CD4-positive, CD25-positive, alpha-beta regulatory T cell (primary cell): Measurements from ENCODE around the gene HES3. TPM values are rescaled to one million over a fixed set of nuclear protein-coding genes. Genes with fewer than 3 reads are reported as not detected.
"Not testable (repeated sequence)": the region's sequence is repeated elsewhere in the genome, so short reads cannot be mapped to it uniquely, and the experiment has no call there.

Experiments
- ATAC-seq, 2 donors: fragments of 150-1000 bp; cut with Tn5 transposase; one replicate each; pipeline ENCODE4 v1.10.0; 2021; ENCODE audit warnings: low read depth in 2 of 2, moderate number of reproducible peaks in 2 of 2, moderate library complexity in 1 of 2
- DNase-seq, 3 donors: peaks; one replicate each; pipeline versions ENCODE4 v3.0.0 to v3.0.0-alpha.2; 2012 to 2022; ENCODE audit warnings: mixed read lengths in 1 of 3
- H3K27ac ChIP-seq: one replicate; pipeline ENCODE4 v1.7.0; 2013; ENCODE audit warnings: mild to moderate bottlenecking, low read length; ENCODE audit not compliant: insufficient read depth, poor library complexity, severe bottlenecking
- H3K27me3 ChIP-seq: one replicate; pipeline ENCODE4 v1.7.0; 2013; ENCODE audit warnings: low read length; ENCODE audit not compliant: control insufficient read depth, insufficient read depth
- H3K36me3 ChIP-seq: one replicate; pipeline ENCODE4 v1.7.0; 2013; ENCODE audit warnings: mild to moderate bottlenecking, low read length, moderate library complexity; ENCODE audit not compliant: control insufficient read depth, insufficient read depth
- H3K4me1 ChIP-seq: 2 replicates; pipeline ENCODE4 v1.7.0; 2013; ENCODE audit warnings: mild to moderate bottlenecking, low read length; ENCODE audit not compliant: insufficient read depth, control insufficient read depth, poor library complexity, severe bottlenecking
- H3K4me3 ChIP-seq: one replicate; pipeline ENCODE4 v1.7.0; 2013; ENCODE audit warnings: low read depth, mild to moderate bottlenecking, low read length, moderate library complexity
- H3K9me3 ChIP-seq, 2 experiments: 1 replicate in 1 of 2; 2 replicates in 1 of 2; pipeline ENCODE4 v1.7.0; 2013; ENCODE audit warnings: low read length in 2 of 2, mild to moderate bottlenecking in 1 of 2, moderate library complexity in 1 of 2; ENCODE audit not compliant: control insufficient read depth in 2 of 2
- H3K27ac Mint-ChIP-seq, 3 donors: one replicate each; pipeline ENCODE4 v1.8.0; 2020 to 2022; ENCODE audit warnings: mild to moderate bottlenecking in 3 of 3, mixed read lengths in 3 of 3, moderate library complexity in 2 of 3
- H3K27me3 Mint-ChIP-seq: one replicate; pipeline ENCODE4 v1.8.0; 2022; ENCODE audit warnings: mild to moderate bottlenecking, mixed read lengths
- H3K36me3 Mint-ChIP-seq: one replicate; pipeline ENCODE4 v1.8.0; 2020; ENCODE audit warnings: mixed read lengths
- H3K4me1 Mint-ChIP-seq, 4 donors: one replicate each; pipeline ENCODE4 v1.8.0; 2020 to 2022; ENCODE audit warnings: mixed read lengths in 4 of 4, mild to moderate bottlenecking in 1 of 4
- H3K4me3 Mint-ChIP-seq, 4 donors: one replicate each; pipeline ENCODE4 v1.8.0; 2020 to 2022; ENCODE audit warnings: mild to moderate bottlenecking in 4 of 4, mixed read lengths in 4 of 4, moderate library complexity in 3 of 4
- H3K9me3 Mint-ChIP-seq, 7 donors: one replicate each; pipeline ENCODE4 v1.8.0; 2020 to 2022; ENCODE audit warnings: mixed read lengths in 7 of 7, mild to moderate bottlenecking in 3 of 7, moderate library complexity in 2 of 7
- polyA plus RNA-seq, 4 donors: library from polyadenylated mRNA; unstranded; fragments of 300-500 nt; fragmentation: Illumina TruSeq; gene quantifications; one replicate each; pipeline ENCODE4 v1.2.3, GENCODE V29; 2021
- total RNA-seq: library from RNA; stranded (reverse); gene quantifications from one replicate; pipeline ENCODE4 v1.2.3, GENCODE V29; 2022

The HES3 gene
- total and polyA plus RNA-seq, 5 donors from 2014 or later: not detected

GRCh38 chr1:6210591-6211355 lies 33.2 kb upstream of the HES3 start:
- Mint-ChIP-seq H3K36me3 (no peaks in the 10 kb centered on the region), H3K4me3 (no peak overlapping the region), H3K27ac (no peak overlapping the region), H3K9me3 (no peaks in the 10 kb centered on the region), H3K27me3 (peaks cover 26% of the 10 kb centered on the region), H3K4me1 (peaks cover 0 to 15% (median 2%) of the 10 kb centered on the region in 4 donors)
- DNase-seq: no peak
- Histone ChIP-seq H3K27ac (no peak overlapping the region), H3K9me3 (no peaks in the 10 kb centered on the region), H3K4me1 (peaks cover 30% of the 10 kb centered on the region), H3K27me3 (peaks cover 2% of the 10 kb centered on the region), H3K4me3 (no peak overlapping the region), H3K36me3 (no peaks in the 10 kb centered on the region)
- ATAC-seq: no peak

- peaks cover 20% of the 10 kb centered on the region for H3K4me1 ChIP-seq
- Mint-ChIP-seq H3K9me3 (no peaks in the 10 kb centered on the region), H3K4me3 (peak overlapping the region in 1 of 4 donors; percentile 43), H3K27me3 (peaks cover 24% of the 10 kb centered on the region), H3K4me1 (peaks cover 0 to 12% (median 2%) of the 10 kb centered on the region in 4 donors), H3K27ac (no peak overlapping the region), H3K36me3 (no peaks in the 10 kb centered on the region)
- no peak overlapping the region for H3K4me3 ChIP-seq
- no peaks in the 10 kb centered on the region for H3K9me3 ChIP-seq
- H3K27ac ChIP-seq: no peak overlapping the region
- ATAC-seq: no peak
- no peaks in the 10 kb centered on the region for H3K36me3 ChIP-seq
- H3K27me3 ChIP-seq: peaks cover 2% of the 10 kb centered on the region
- no peak for DNase-seq
Observed at GRCh38 chr1:6211731-6212130, 32.2 kb upstream of the HES3 start.

DNA sequence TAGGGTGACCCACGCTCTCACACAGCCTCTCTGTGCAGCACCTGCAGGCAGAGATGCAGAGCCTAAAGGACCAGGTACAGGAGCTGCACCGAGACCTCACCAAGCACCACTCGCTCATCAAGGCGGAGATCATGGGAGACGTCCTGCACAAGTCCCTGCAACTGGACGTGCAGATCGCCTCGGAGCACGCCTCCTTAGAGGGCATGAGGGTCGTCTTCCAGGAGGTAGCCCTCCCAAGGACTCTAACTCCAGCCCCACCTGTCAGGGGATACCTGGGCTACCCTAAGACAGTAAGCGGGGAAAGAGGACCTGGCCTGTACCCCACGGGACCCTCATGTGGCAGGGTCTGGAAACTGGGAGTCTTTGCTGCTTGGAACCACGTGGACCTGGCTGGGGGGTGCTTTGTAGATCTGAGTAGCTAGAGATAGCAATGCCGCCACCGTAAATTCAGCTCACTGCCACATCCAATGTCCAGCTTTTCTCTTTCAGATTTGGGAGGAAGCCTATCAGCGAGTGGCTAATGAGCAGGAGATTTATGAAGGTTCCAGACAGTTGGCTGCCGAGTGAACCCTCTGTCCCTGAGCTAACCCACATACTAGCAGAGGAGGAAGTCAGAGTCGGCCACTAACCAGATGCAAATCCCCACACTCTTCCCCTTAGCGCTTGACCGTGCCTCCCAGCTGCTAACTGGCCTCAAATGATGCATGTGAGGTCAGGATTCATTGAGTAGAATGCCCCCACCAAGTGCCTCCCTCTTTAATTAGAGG lies 31.6 kb upstream of the HES3 start:
- no peaks in the 10 kb centered on the region for H3K9me3 Mint-ChIP-seq
- H3K27me3 Mint-ChIP-seq: peaks cover 17% of the 10 kb centered on the region
- H3K27ac Mint-ChIP-seq: no peak overlapping the region
- DNase-seq (no peak), ATAC-seq (no peak)
- peaks cover 2% of the 10 kb centered on the region for H3K27me3 ChIP-seq
- peak overlapping the region in 1 of 4 donors; percentile 43 for H3K4me3 Mint-ChIP-seq
- H3K27ac ChIP-seq: no peak overlapping the region
- H3K9me3 ChIP-seq: no peaks in the 10 kb centered on the region
- no peaks in the 10 kb centered on the region for H3K36me3 ChIP-seq
- H3K4me3 ChIP-seq: no peak overlapping the region
- peaks cover 0 to 10% (median 2%) of the 10 kb centered on the region in 4 donors for H3K4me1 Mint-ChIP-seq
- no peaks in the 10 kb centered on the region for H3K36me3 Mint-ChIP-seq
- peaks cover 15% of the 10 kb centered on the region for H3K4me1 ChIP-seq

- Mint-ChIP-seq H3K27me3 (peaks cover 7% of the 10 kb centered on the region), H3K9me3 (no peaks in the 10 kb centered on the region), H3K36me3 (peaks cover 6% of the 10 kb centered on the region), H3K4me3 (no peak overlapping the region), H3K4me1 (no peaks in the 10 kb centered on the region), H3K27ac (peak overlapping the region in 1 of 3 donors; percentile 48)
- Histone ChIP-seq H3K36me3 (peaks cover 6% of the 10 kb centered on the region), H3K9me3 (no peaks in the 10 kb centered on the region), H3K27ac (no peak overlapping the region), H3K4me3 (no peak overlapping the region), H3K27me3 (no peaks in the 10 kb centered on the region), H3K4me1 (no peaks in the 10 kb centered on the region)
- DNase-seq (no peak), ATAC-seq (no peak)
Observed at GRCh38 chr1:6218375-6219164, 25.4 kb upstream of the HES3 start.

GRCh38 chr1:6219641-6220040 lies 24.3 kb upstream of the HES3 start:
- H3K4me3 ChIP-seq, DNase-seq: not testable (repeated sequence)

GRCh38 chr1:6220236-6220635 lies 23.7 kb upstream of the HES3 start:
- Histone ChIP-seq H3K9me3 (no peaks in the 10 kb centered on the region), H3K4me3 (no peak overlapping the region), H3K27ac (no peak overlapping the region), H3K27me3 (no peaks in the 10 kb centered on the region), H3K36me3 (peaks cover 22% of the 10 kb centered on the region), H3K4me1 (no peaks in the 10 kb centered on the region)
- DNase-seq: no peak
- Mint-ChIP-seq H3K27me3 (no peaks in the 10 kb centered on the region), H3K4me3 (no peak overlapping the region), H3K36me3 (peaks cover 20% of the 10 kb centered on the region), H3K9me3 (no peaks in the 10 kb centered on the region), H3K27ac (no peak overlapping the region), H3K4me1 (no peaks in the 10 kb centered on the region)
- ATAC-seq: no peak

More at GRCh38 chr1:6219641-6220040, 24.3 kb upstream of the HES3 start:
- H3K4me1 Mint-ChIP-seq, H3K27ac Mint-ChIP-seq, H3K27ac ChIP-seq, H3K9me3 ChIP-seq, ATAC-seq, H3K27me3 Mint-ChIP-seq, H3K9me3 Mint-ChIP-seq, H3K27me3 ChIP-seq, H3K4me3 Mint-ChIP-seq, H3K4me1 ChIP-seq: not testable (repeated sequence)
- H3K36me3 ChIP-seq: peaks cover 16% of the 10 kb centered on the region
- peaks cover 16% of the 10 kb centered on the region for H3K36me3 Mint-ChIP-seq

- Histone ChIP-seq H3K27ac (no peak overlapping the region), H3K27me3 (no peaks in the 10 kb centered on the region), H3K36me3 (peaks cover 29% of the 10 kb centered on the region), H3K9me3 (no peaks in the 10 kb centered on the region), H3K4me3 (no peak overlapping the region), H3K4me1 (no peaks in the 10 kb centered on the region)
- Mint-ChIP-seq H3K27ac (no peak overlapping the region), H3K9me3 (no peaks in the 10 kb centered on the region), H3K4me1 (peaks cover 0 to 5% (median 0%) of the 10 kb centered on the region in 4 donors), H3K4me3 (no peak overlapping the region), H3K36me3 (peaks cover 26% of the 10 kb centered on the region), H3K27me3 (no peaks in the 10 kb centered on the region)
- DNase-seq (no peak), ATAC-seq (no peak)
Observed at GRCh38 chr1:6221210-6221784, 22.7 kb upstream of the HES3 start.
